ENCODE measurements around the gene RAB17. TPM values are rescaled to one million over a fixed set of nuclear protein-coding genes. Genes with fewer than 3 reads are reported as not detected.
A peak's percentile ranks its signal among the peaks of the same experiment; 100 is the strongest.

Gene RAB17
- total RNA-seq, 6 experiments from 2014 or later = 57.5 to 129 (median 77.9) TPM

DNA sequence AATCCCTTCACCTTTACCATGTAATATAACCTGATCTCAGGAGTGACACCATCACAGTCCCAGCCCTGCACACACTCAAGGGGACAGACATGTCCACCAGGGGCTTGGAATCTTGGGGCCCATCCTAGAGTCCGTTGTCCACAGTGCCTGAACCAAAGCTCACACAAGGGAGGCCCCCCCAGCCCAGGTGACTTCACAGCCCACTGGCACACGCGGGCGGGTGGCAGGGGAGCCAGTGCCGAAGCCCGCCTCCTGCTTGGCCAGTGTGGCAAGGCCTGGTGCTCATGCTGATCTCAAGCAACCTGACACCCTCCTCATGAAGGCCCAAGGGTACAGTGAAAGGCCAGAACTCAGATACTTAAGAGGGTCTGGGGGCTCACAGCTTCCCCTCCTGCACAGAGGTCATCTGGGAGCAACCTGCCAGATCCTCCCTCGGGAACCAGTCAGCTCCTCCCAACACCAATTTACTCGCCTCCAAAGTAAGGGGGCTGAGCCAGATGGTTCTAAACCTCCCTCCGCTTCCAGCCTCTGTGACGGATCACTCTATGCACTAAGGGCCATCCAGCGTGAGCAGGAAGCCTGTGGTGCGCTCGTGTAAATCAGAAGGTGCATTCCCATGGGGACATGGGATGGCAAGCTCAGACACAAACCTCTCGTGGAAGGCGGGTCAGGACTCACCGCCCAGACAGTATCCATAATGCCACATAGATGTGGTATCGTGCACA is 3.2 kb upstream of the RAB17 start:
- Histone ChIP-seq H3K36me3 (no peaks in the 10 kb centered on the region), H3K9me3 (no peaks in the 10 kb centered on the region), H3K4me1 (peaks cover 0 to 26% (median 12%) of the 10 kb centered on the region in 4 donors), H3K27me3 (no peaks in the 10 kb centered on the region), H3K27ac (peak overlapping the region in 2 of 3 donors; percentile 72 to 79), H3K4me3 (no peak overlapping the region)
- DNase-seq (no peak), ATAC-seq (no peak)
- TF ChIP-seq POLR2A (IDR thresholded peaks at IDR 0.05) = no peak
- TF ChIP-seq, protein P1, sequence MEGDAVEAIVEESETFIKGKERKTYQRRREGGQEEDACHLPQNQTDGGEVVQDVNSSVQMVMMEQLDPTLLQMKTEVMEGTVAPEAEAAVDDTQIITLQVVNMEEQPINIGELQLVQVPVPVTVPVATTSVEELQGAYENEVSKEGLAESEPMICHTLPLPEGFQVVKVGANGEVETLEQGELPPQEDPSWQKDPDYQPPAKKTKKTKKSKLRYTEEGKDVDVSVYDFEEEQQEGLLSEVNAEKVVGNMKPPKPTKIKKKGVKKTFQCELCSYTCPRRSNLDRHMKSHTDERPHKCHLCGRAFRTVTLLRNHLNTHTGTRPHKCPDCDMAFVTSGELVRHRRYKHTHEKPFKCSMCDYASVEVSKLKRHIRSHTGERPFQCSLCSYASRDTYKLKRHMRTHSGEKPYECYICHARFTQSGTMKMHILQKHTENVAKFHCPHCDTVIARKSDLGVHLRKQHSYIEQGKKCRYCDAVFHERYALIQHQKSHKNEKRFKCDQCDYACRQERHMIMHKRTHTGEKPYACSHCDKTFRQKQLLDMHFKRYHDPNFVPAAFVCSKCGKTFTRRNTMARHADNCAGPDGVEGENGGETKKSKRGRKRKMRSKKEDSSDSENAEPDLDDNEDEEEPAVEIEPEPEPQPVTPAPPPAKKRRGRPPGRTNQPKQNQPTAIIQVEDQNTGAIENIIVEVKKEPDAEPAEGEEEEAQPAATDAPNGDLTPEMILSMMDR (IDR thresholded peaks at IDR 0.05) = no peak
- intact Hi-C loops (cut with DNase I) = loop anchor here (5.0 to 10.0 kb wide), 2 partner anchors 149 to 151 kb away; no protein-coding TSS in a partner anchor
- WGBS (ENCODE audit: insufficient coverage, low coverage, low lambda C conversion rate, missing lambda C conversion rate) = 88% methylated on average over 4 of the region's 17 CpGs

DNA sequence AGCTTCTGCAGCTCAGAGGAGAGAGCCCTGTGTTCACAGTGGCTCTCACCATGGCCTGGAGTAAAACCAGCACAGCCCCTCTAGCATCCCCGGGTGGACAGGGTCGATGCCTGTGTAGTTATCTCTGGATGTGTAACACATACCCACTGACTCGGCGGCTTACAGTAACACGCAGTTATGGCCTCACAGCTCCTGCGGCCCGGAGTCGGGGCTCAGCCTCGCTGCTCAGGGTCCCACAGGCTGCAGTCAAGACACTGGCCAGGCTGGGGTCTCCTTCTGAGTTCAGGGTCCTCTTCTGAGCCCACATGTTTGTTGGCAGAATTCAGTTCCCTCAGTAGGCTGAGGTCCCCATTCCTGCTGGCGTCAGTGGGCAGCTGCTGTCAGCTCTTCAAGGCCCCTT is 2.5 kb upstream of the RAB17 start:
- H3K4me1 ChIP-seq = peaks cover 0 to 26% (median 13%) of the 10 kb centered on the region in 4 donors

DNA sequence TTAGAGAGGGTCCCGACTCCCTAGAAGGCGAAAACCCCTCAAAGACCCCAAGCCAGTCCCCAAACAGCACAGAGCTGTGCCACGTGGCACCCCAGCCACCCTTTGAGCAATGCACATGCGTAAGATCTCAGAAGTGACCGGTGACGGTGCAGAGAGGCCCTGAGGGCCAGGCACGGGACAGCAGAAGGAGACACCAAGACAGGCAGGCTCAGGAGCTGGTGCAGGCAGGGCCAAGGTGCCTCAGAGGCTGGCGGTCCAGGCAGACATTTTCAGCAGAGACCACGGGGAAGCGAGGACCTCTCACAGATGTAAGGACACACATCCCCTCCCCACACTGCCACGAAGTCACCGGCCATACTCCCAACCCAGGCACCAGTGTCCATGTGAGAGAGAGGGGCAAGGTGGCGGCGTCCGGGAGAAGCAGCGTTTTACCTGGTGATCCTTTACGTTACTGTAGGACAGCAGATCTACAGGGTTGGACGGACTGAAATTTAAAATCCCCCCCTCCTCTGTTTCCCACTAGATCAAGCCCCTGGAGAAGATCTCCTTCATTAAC is 2.0 kb upstream of the RAB17 start:
- H3K27ac ChIP-seq = no peak overlapping the region
- H3K27me3 ChIP-seq = no peaks in the 10 kb centered on the region
- ATAC-seq (no peak), DNase-seq (no peak)
- no peak overlapping the region for H3K4me3 ChIP-seq
- H3K4me1 ChIP-seq = peaks cover 0 to 31% (median 15%) of the 10 kb centered on the region in 4 donors
- no peaks in the 10 kb centered on the region for H3K36me3 ChIP-seq
- intact Hi-C loops (cut with DNase I) = loop anchor here (5.0 to 10.0 kb wide), 2 partner anchors 150 to 152 kb away; no protein-coding TSS in a partner anchor
- no peaks in the 10 kb centered on the region for H3K9me3 ChIP-seq
- TF ChIP-seq POLR2A (IDR thresholded peaks at IDR 0.05) = no peak
- TF ChIP-seq, protein P1 (IDR thresholded peaks at IDR 0.05) = no peak
- 89% methylated on average over 10 of the region's 18 CpGs for WGBS (ENCODE audit: insufficient coverage, low coverage, low lambda C conversion rate, missing lambda C conversion rate)

More for the DNA sequence above, 2.5 kb upstream of the RAB17 start:
- H3K4me3 ChIP-seq = no peak overlapping the region
- intact Hi-C loops (cut with DNase I) = loop anchor here (5.0 to 10.0 kb wide), 2 partner anchors 149 to 152 kb away; no protein-coding TSS in a partner anchor
- no peaks in the 10 kb centered on the region for H3K36me3 ChIP-seq
- DNase-seq (no peak), ATAC-seq (no peak)
- no CpG with 5 or more reads among the region's 10 CpGs for WGBS (ENCODE audit: insufficient coverage, low coverage, low lambda C conversion rate, missing lambda C conversion rate)
- TF ChIP-seq, protein P1 (IDR thresholded peaks at IDR 0.05) = no peak
- no peak for TF ChIP-seq POLR2A (IDR thresholded peaks at IDR 0.05)
- no peak overlapping the region for H3K27ac ChIP-seq
- no peaks in the 10 kb centered on the region for H3K27me3 ChIP-seq
- H3K9me3 ChIP-seq = no peaks in the 10 kb centered on the region

DNA sequence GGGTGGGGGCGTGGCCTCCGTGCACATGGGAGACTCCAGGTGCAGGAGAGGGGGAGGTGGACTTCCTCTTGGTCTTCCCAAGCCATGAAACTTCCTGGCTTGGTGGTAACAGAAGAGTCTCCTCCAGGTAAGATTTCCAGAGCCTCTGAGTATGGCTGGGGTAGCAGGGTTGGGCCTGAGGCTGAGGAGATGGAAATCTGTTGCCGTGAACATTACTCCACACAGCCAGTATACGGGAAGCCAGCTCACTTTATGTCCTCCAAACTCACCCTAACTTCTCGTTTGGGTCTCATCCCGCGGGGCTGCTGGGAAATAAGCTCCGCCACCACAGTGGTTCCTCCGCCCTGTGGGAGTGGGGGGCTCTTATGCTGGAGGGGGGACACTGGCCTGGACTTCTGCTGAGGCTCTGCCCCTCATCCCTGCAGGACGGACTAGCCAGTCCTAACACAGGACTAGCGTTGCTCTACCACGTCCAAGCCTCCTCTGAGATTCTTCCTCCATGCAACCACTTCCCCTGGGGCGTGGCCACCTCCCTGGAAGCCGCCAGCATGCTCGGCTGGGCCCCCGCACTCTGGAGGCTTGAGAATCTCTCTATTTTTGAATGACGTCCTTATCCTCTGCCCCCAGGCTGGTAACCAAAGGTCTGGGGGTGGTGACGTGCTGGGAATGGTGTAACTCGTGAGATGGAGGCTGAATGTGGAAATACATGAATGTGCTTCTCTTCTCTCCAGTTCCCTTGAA is 777 bp upstream of the RAB17 start:
- intact Hi-C loops (cut with DNase I) = loop anchor here (5.0 to 10.0 kb wide), 2 partner anchors 151 to 153 kb away; no protein-coding TSS in a partner anchor
- Histone ChIP-seq H3K4me3 (peak overlapping the region; percentile 27 to 68 (median 54)), H3K9me3 (no peaks in the 10 kb centered on the region), H3K27me3 (no peaks in the 10 kb centered on the region), H3K27ac (peak overlapping the region; percentile 79 to 96 (median 95)), H3K36me3 (no peaks in the 10 kb centered on the region), H3K4me1 (peaks cover 0 to 42% (median 21%) of the 10 kb centered on the region in 4 donors)
- WGBS (ENCODE audit: insufficient coverage, low coverage, low lambda C conversion rate, missing lambda C conversion rate) = 20% methylated on average over 6 of the region's 19 CpGs
- ATAC-seq (no peak), DNase-seq (no peak)
- TF ChIP-seq, protein P1 (IDR thresholded peaks at IDR 0.05) = no peak
- TF ChIP-seq POLR2A (IDR thresholded peaks at IDR 0.05) = no peak

Measured in right lobe of liver (tissue), 6 donors.